GM23338 (cell line): ENCODE data around the gene SUN3. TPM values are rescaled to one million over a fixed set of nuclear protein-coding genes. Genes with fewer than 3 reads are reported as not detected.

Source experiments
- ATAC-seq: fragments of 200-7000 bp; cut with Tn5 transposase; 3 replicates; pipeline ENCODE4 v1.9.1; 2020
- DNase-seq: peaks from one replicate; pipeline ENCODE4 v3.0.0-alpha.2; 2015; ENCODE audit warnings: low spot score
- H2AFZ ChIP-seq: fragments of 200-600 bp; sonication (generic); 2 replicates; pipeline ENCODE4 v1.8.0; 2016; ENCODE audit warnings: antibody characterized with exemption, mild to moderate bottlenecking, moderate library complexity
- H3F3A ChIP-seq: fragments of 200-600 bp; sonication (generic); replicated peaks from 2 replicates; pipeline ENCODE4 v1.8.0; 2017; ENCODE audit warnings: antibody characterized with exemption, mixed run types, low read depth
- H3K27ac ChIP-seq: fragments of 200-600 bp; sonication (generic); 2 replicates; pipeline ENCODE4 v1.6.1; 2016; ENCODE audit warnings: low read depth
- H3K27me3 ChIP-seq: fragments of 200-600 bp; sonication (generic); 2 replicates; pipeline ENCODE4 v1.8.0; 2016; ENCODE audit warnings: mild to moderate bottlenecking, mixed run types, moderate library complexity; ENCODE audit not compliant: insufficient read depth
- H3K36me3 ChIP-seq: fragments of 200-600 bp; sonication (generic); 2 replicates; pipeline ENCODE4 v1.8.0; 2016; ENCODE audit warnings: mild to moderate bottlenecking; ENCODE audit not compliant: insufficient read depth
- H3K4me1 ChIP-seq: fragments of 200-600 bp; sonication (generic); 2 replicates; pipeline ENCODE4 v1.8.0; 2016; ENCODE audit warnings: mild to moderate bottlenecking, moderate library complexity; ENCODE audit not compliant: insufficient read depth
- H3K4me2 ChIP-seq: fragments of 200-600 bp; sonication (generic); 2 replicates; pipeline ENCODE4 v1.7.1; 2017; ENCODE audit warnings: mixed run types
- H3K4me3 ChIP-seq: fragments of 200-600 bp; sonication (generic); 2 replicates; pipeline ENCODE4 v1.6.1; 2016; ENCODE audit warnings: mixed run types
- H3K79me2 ChIP-seq: fragments of 200-600 bp; sonication (generic); replicated peaks from 2 replicates; pipeline ENCODE4 v1.8.0; 2017; ENCODE audit warnings: mild to moderate bottlenecking; ENCODE audit not compliant: insufficient read depth
- H3K9me2 ChIP-seq: fragments of 200-600 bp; sonication (generic); 2 replicates; pipeline ENCODE4 v1.8.0; 2017; ENCODE audit not compliant: insufficient read depth
- H4K20me1 ChIP-seq: fragments of 200-600 bp; sonication (generic); replicated peaks from 2 replicates; pipeline ENCODE4 v1.8.0; 2017; ENCODE audit warnings: mild to moderate bottlenecking; ENCODE audit not compliant: insufficient read depth
- H3K27ac Mint-ChIP-seq: 2 replicates; pipeline ENCODE4 v1.8.0; 2020; ENCODE audit warnings: inconsistent platforms, mild to moderate bottlenecking, moderate library complexity, mixed read lengths
- H3K27me3 Mint-ChIP-seq: 3 replicates; pipeline ENCODE4 v1.8.0; 2022; ENCODE audit warnings: low read depth, mild to moderate bottlenecking, moderate library complexity, mixed read lengths, inconsistent platforms; ENCODE audit not compliant: insufficient read depth, poor library complexity
- H3K36me3 Mint-ChIP-seq: 3 replicates; pipeline ENCODE4 v1.8.0; 2021; ENCODE audit warnings: low read depth, mild to moderate bottlenecking, inconsistent platforms, moderate library complexity, mixed read lengths
- H3K4me1 Mint-ChIP-seq: 3 replicates; pipeline ENCODE4 v1.8.0; 2020; ENCODE audit warnings: mild to moderate bottlenecking, inconsistent platforms, mixed read lengths
- H3K4me3 Mint-ChIP-seq: 3 replicates; pipeline ENCODE4 v1.8.0; 2021; ENCODE audit warnings: moderate library complexity, mild to moderate bottlenecking, inconsistent platforms, mixed read lengths
- H3K9me3 Mint-ChIP-seq: 3 replicates; pipeline ENCODE4 v1.8.0; 2020; ENCODE audit warnings: moderate library complexity, mild to moderate bottlenecking, inconsistent platforms, mixed read lengths
- CREB1 ChIP-seq: fragments of 250-450 bp; sonication (Bioruptor Pico); IDR thresholded peaks from 2 replicates; pipeline ENCODE4 v1.5.0; 2020; ENCODE audit warnings: low read depth, mild to moderate bottlenecking, moderate library complexity
- EZH2 ChIP-seq: fragments of 200-600 bp; sonication (generic); IDR thresholded peaks from one replicate; pipeline ENCODE4 v1.8.0; 2017; ENCODE audit warnings: antibody characterized with exemption, mild to moderate bottlenecking, low read depth; ENCODE audit not compliant: unreplicated experiment
- EZH2phosphoT487 ChIP-seq: fragments of 200-600 bp; sonication (generic); IDR thresholded peaks from one replicate; pipeline ENCODE4 v1.8.1; 2018; ENCODE audit warnings: antibody characterized with exemption; ENCODE audit not compliant: unreplicated experiment
- JUNB ChIP-seq: IDR thresholded peaks from one replicate; pipeline ENCODE4 v1.6.1; 2016; ENCODE audit warnings: antibody characterized with exemption; ENCODE audit not compliant: unreplicated experiment
- NANOG ChIP-seq: IDR thresholded peaks from 2 replicates; pipeline ENCODE4 v1.6.1; 2016; ENCODE audit warnings: antibody characterized with exemption, borderline replicate concordance
- POLR2AphosphoS5 ChIP-seq: IDR thresholded peaks from 2 replicates; pipeline ENCODE4 v1.6.1; 2016; ENCODE audit warnings: antibody characterized with exemption, low read depth
- REST ChIP-seq: IDR thresholded peaks from one replicate; pipeline ENCODE4 v1.6.1; 2018; ENCODE audit warnings: antibody characterized with exemption; ENCODE audit not compliant: unreplicated experiment
- STAT1 ChIP-seq: IDR thresholded peaks from one replicate; pipeline ENCODE4 v1.6.1; 2016; ENCODE audit warnings: antibody characterized with exemption; ENCODE audit not compliant: unreplicated experiment
- ZNF114 ChIP-seq: fragments of 250-450 bp; sonication (Bioruptor Pico); IDR thresholded peaks from 2 replicates; pipeline ENCODE4 v1.5.0; 2020; ENCODE audit warnings: mild to moderate bottlenecking, moderate library complexity
- ZNF331 ChIP-seq: fragments of 250-450 bp; sonication (Bioruptor Pico); IDR thresholded peaks from 2 replicates; pipeline ENCODE4 v1.5.0; 2020; ENCODE audit warnings: low read depth, mild to moderate bottlenecking, moderate library complexity
- polyA plus RNA-seq: library from polyadenylated mRNA; unstranded; fragments of >200 nt; fragmentation: Nextera tagmentation; extraction: Ambion mirVana; gene quantifications from 2 replicates; pipeline ENCODE4 v1.2.1, GENCODE V29; 2016
- total RNA-seq: library from RNA; depleted of rRNA; stranded (reverse); fragments of >200 nt; shearing (Covaris generic); gene quantifications from 2 replicates; pipeline ENCODE4 v1.2.3, GENCODE V29; 2014
- TF ChIP-seq, protein P1 (sequence below): IDR thresholded peaks from 2 replicates; pipeline ENCODE4 v1.6.1; 2016; ENCODE audit warnings: antibody characterized with exemption
- TF ChIP-seq, protein P2 (sequence below), 2 experiments: fragments of 200-600 bp in 1 of 2; sonication (generic) in 1 of 2; conservative IDR thresholded peaks; 2 replicates each; pipeline versions ENCODE4 v1.5.1 to v1.6.1; 2016 to 2017; ENCODE audit warnings: antibody characterized with exemption in 2 of 2, low read depth in 2 of 2, mild to moderate bottlenecking in 2 of 2, moderate library complexity in 1 of 2
- TF ChIP-seq, protein P3 (sequence below): fragments of 250-450 bp; sonication (Bioruptor Pico); IDR thresholded peaks from 2 replicates; pipeline ENCODE4 v1.5.0; 2020; ENCODE audit warnings: mild to moderate bottlenecking, moderate library complexity

Gene SUN3
- total and polyA plus RNA-seq, 2 experiments from 2014 or later: 0.52 TPM; not detected in 1

GRCh38 chr7:48049850-48050249, 20.9 kb upstream of the SUN3 start:
- Histone ChIP-seq H3K9me2 (no peaks in the 10 kb centered on the region; the same call in none of the 2 replicates), H3K4me3 (no peak overlapping the region), H3K4me1 (no peaks in the 10 kb centered on the region), H3K4me2 (no peak overlapping the region), H3F3A (no peaks in the 10 kb centered on the region), H3K79me2 (no peaks in the 10 kb centered on the region), H3K36me3 (no peaks in the 10 kb centered on the region), H3K27ac (no peak overlapping the region), H4K20me1 (no peaks in the 10 kb centered on the region), H2AFZ (no peak overlapping the region), H3K27me3 (no peaks in the 10 kb centered on the region)
- Mint-ChIP-seq H3K36me3 (no peaks in the 10 kb centered on the region), H3K4me1 (peaks cover 2% of the 10 kb centered on the region; the same call in 2 of the 3 replicates), H3K4me3 (no peak overlapping the region), H3K27me3 (peaks cover 7% of the 10 kb centered on the region), H3K27ac (no peak overlapping the region), H3K9me3 (no peaks in the 10 kb centered on the region)
- ATAC-seq (no peak), DNase-seq (no peak)
- TF ChIP-seq, protein P1, sequence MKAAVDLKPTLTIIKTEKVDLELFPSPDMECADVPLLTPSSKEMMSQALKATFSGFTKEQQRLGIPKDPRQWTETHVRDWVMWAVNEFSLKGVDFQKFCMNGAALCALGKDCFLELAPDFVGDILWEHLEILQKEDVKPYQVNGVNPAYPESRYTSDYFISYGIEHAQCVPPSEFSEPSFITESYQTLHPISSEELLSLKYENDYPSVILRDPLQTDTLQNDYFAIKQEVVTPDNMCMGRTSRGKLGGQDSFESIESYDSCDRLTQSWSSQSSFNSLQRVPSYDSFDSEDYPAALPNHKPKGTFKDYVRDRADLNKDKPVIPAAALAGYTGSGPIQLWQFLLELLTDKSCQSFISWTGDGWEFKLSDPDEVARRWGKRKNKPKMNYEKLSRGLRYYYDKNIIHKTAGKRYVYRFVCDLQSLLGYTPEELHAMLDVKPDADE: no peak
- TF ChIP-seq ZNF331 (no peak), JUNB (no peak), EZH2phosphoT487 (no peak), EZH2 (no peak), POLR2AphosphoS5 (no peak), STAT1 (no peak), NANOG (no peak), REST (no peak), CREB1 (no peak), ZNF114 (no peak)
- TF ChIP-seq, protein P2, sequence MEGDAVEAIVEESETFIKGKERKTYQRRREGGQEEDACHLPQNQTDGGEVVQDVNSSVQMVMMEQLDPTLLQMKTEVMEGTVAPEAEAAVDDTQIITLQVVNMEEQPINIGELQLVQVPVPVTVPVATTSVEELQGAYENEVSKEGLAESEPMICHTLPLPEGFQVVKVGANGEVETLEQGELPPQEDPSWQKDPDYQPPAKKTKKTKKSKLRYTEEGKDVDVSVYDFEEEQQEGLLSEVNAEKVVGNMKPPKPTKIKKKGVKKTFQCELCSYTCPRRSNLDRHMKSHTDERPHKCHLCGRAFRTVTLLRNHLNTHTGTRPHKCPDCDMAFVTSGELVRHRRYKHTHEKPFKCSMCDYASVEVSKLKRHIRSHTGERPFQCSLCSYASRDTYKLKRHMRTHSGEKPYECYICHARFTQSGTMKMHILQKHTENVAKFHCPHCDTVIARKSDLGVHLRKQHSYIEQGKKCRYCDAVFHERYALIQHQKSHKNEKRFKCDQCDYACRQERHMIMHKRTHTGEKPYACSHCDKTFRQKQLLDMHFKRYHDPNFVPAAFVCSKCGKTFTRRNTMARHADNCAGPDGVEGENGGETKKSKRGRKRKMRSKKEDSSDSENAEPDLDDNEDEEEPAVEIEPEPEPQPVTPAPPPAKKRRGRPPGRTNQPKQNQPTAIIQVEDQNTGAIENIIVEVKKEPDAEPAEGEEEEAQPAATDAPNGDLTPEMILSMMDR (conservative IDR thresholded peaks at IDR 0.05; ENCODE audit: low read depth in 2 of 2): no peak
- TF ChIP-seq, protein P3, sequence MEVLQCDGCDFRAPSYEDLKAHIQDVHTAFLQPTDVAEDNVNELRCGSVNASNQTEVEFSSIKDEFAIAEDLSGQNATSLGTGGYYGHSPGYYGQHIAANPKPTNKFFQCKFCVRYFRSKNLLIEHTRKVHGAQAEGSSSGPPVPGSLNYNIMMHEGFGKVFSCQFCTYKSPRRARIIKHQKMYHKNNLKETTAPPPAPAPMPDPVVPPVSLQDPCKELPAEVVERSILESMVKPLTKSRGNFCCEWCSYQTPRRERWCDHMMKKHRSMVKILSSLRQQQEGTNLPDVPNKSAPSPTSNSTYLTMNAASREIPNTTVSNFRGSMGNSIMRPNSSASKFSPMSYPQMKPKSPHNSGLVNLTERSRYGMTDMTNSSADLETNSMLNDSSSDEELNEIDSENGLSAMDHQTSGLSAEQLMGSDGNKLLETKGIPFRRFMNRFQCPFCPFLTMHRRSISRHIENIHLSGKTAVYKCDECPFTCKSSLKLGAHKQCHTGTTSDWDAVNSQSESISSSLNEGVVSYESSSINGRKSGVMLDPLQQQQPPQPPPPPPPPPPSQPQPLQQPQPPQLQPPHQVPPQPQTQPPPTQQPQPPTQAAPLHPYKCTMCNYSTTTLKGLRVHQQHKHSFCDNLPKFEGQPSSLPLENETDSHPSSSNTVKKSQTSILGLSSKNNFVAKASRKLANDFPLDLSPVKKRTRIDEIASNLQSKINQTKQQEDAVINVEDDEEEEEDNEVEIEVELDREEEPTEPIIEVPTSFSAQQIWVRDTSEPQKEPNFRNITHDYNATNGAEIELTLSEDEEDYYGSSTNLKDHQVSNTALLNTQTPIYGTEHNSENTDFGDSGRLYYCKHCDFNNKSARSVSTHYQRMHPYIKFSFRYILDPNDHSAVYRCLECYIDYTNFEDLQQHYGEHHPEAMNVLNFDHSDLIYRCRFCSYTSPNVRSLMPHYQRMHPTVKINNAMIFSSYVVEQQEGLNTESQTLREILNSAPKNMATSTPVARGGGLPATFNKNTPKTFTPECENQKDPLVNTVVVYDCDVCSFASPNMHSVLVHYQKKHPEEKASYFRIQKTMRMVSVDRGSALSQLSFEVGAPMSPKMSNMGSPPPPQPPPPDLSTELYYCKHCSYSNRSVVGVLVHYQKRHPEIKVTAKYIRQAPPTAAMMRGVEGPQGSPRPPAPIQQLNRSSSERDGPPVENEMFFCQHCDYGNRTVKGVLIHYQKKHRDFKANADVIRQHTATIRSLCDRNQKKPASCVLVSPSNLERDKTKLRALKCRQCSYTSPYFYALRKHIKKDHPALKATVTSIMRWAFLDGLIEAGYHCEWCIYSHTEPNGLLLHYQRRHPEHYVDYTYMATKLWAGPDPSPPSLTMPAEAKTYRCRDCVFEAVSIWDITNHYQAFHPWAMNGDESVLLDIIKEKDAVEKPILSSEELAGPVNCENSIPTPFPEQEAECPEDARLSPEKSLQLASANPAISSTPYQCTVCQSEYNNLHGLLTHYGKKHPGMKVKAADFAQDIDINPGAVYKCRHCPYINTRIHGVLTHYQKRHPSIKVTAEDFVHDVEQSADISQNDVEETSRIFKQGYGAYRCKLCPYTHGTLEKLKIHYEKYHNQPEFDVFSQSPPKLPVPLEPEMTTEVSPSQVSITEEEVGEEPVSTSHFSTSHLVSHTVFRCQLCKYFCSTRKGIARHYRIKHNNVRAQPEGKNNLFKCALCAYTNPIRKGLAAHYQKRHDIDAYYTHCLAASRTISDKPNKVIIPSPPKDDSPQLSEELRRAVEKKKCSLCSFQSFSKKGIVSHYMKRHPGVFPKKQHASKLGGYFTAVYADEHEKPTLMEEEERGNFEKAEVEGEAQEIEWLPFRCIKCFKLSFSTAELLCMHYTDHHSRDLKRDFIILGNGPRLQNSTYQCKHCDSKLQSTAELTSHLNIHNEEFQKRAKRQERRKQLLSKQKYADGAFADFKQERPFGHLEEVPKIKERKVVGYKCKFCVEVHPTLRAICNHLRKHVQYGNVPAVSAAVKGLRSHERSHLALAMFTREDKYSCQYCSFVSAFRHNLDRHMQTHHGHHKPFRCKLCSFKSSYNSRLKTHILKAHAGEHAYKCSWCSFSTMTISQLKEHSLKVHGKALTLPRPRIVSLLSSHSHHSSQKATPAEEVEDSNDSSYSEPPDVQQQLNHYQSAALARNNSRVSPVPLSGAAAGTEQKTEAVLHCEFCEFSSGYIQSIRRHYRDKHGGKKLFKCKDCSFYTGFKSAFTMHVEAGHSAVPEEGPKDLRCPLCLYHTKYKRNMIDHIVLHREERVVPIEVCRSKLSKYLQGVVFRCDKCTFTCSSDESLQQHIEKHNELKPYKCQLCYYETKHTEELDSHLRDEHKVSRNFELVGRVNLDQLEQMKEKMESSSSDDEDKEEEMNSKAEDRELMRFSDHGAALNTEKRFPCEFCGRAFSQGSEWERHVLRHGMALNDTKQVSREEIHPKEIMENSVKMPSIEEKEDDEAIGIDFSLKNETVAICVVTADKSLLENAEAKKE: no peak
